IMR-90 (cell line): Measurements from ENCODE around the gene VEZT.

Experiments
- CEBPB ChIP-seq: IDR thresholded peaks from 2 replicates; pipeline ENCODE4 v1.6.1; 2012; ENCODE audit warnings: low read depth, low read length, improper control_type of control experiment
- CTCF ChIP-seq: conservative IDR thresholded peaks from 2 replicates; pipeline ENCODE4 v1.5.1; 2012; ENCODE audit warnings: mild to moderate bottlenecking, low read depth, low read length, improper control_type of control experiment
- MAFK ChIP-seq: IDR thresholded peaks from 2 replicates; pipeline ENCODE4 v1.6.1; 2012; ENCODE audit warnings: low read depth, low read length, improper control_type of control experiment
- RAD21 ChIP-seq: IDR thresholded peaks from 2 replicates; pipeline ENCODE4 v1.6.1; 2012; ENCODE audit warnings: low read length, improper control_type of control experiment

- TF ChIP-seq CTCF (no peak), RAD21 (no peak), CEBPB (no peak), MAFK (no peak)
Measured at GRCh38 chr12:95321516-95322246, 104.1 kb downstream of the VEZT start.
